Lung (tissue), 12 donors: ENCODE results near the gene CDK14. TPM values are rescaled to one million over a fixed set of nuclear protein-coding genes. Genes with fewer than 3 reads are reported as not detected.

ENCODE experiments used
- ATAC-seq: fragments of 200-7000 bp; cut with Tn5 transposase; one replicate; pipeline ENCODE4 v1.9.1; 2020; ENCODE audit warnings: moderate number of reproducible peaks; ENCODE audit not compliant: insufficient read depth, low FRiP score
- DNase-seq, 3 donors: peaks; one replicate each; pipeline ENCODE4 v3.0.0-alpha.2; 2013 to 2017
- H3K27ac ChIP-seq, 2 donors: one replicate each; pipeline ENCODE4 v1.5.1; 2013; ENCODE audit warnings: mild to moderate bottlenecking in 2 of 2, moderate library complexity in 2 of 2, control low read depth in 1 of 2, inconsistent platforms in 1 of 2, low read depth in 1 of 2, low read length in 1 of 2
- H3K27me3 ChIP-seq, 3 donors: one replicate each; pipeline ENCODE4 v1.5.1; 2013; ENCODE audit warnings: low read length in 2 of 3; ENCODE audit not compliant: control insufficient read depth in 3 of 3, insufficient read depth in 3 of 3
- H3K36me3 ChIP-seq, 4 donors: one replicate each; pipeline ENCODE4 v1.5.1; 2013; ENCODE audit warnings: low read length in 4 of 4, mild to moderate bottlenecking in 1 of 4, moderate library complexity in 1 of 4; ENCODE audit not compliant: control insufficient read depth in 4 of 4, insufficient read depth in 4 of 4
- H3K4me1 ChIP-seq, 5 donors: one replicate each; pipeline ENCODE4 v1.5.1; 2013; ENCODE audit warnings: low read length in 5 of 5, mild to moderate bottlenecking in 2 of 5, moderate library complexity in 1 of 5; ENCODE audit not compliant: control insufficient read depth in 5 of 5, insufficient read depth in 5 of 5
- H3K4me3 ChIP-seq: one replicate; pipeline ENCODE4 v1.5.1; 2013; ENCODE audit warnings: mild to moderate bottlenecking, control low read depth, moderate library complexity
- H3K9ac ChIP-seq, 2 donors: one replicate each; pipeline ENCODE4 v1.5.1; 2013; ENCODE audit warnings: low read length in 2 of 2, control low read depth in 1 of 2; ENCODE audit not compliant: insufficient read depth in 1 of 2
- H3K9me3 ChIP-seq, 4 donors: one replicate each; pipeline ENCODE4 v1.5.1; 2013; ENCODE audit warnings: low read length in 3 of 4, mild to moderate bottlenecking in 1 of 4, moderate library complexity in 1 of 4; ENCODE audit not compliant: control insufficient read depth in 4 of 4, insufficient read depth in 3 of 4
- WGBS, 2 donors: extraction: QIAGEN DNeasy Blood & Tissue Kit; methylation state at CpG; one replicate each; pipeline ENCODE4 v1.1.7; 2013; 5-methylcytosine and 5-hydroxymethylcytosine counted together
- polyA plus RNA-seq, 2 donors: library from polyadenylated mRNA; stranded (reverse); fragments of 200-250 nt; gene quantifications; one replicate each; pipeline ENCODE4 v1.2.1, GENCODE V29; 2013
- total RNA-seq, 2 donors: library from RNA; depleted of rRNA in 1 of 2; stranded (reverse); fragments of >200 nt in 1 of 2; gene quantifications; one replicate each; pipeline ENCODE4 v1.2.1, GENCODE V29; 2014 to 2021
- TF ChIP-seq, protein P1 (sequence below): IDR thresholded peaks from 2 replicates; pipeline ENCODE4 v1.5.1; 2012; ENCODE audit warnings: mild to moderate bottlenecking; ENCODE audit errors: control extremely low read depth, extremely low read depth
- donor health status: control.
- donor health status: control.
- donor health status: Bipolar disorder and iron deficiency.
- donor health status: healthy.
- donor health status: DM: yes; HTN: yes; CAD: no.

CDK14 gene
- total and polyA plus RNA-seq, 4 donors: 4.3 to 117 (median 18.9) TPM

DNA sequence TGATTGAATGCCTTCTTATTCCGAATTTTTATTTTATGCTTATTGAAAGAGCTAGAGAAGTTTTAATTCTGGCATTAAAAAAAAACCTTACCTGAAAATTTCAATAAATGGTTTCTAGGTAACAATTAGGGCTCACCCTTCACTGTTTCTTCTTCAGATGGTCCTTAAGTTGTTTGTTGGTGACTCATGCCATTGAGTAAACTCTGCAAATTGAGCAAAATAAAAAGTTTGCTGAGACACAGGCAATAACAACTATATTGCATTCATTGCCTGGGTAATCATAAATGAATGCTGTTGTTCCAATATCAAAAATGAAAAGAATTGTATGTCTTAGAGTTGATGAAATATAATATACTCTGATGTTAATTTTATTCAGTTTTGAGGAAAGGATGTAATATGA is 300.3 kb downstream of the CDK14 start:
- WGBS, 2 donors: 88 to 93% methylated on average over 1 of the region's 1 CpG
- no peak for DNase-seq
- Histone ChIP-seq H3K27ac (no peak overlapping the region), H3K4me3 (no peak overlapping the region), H3K27me3 (no peaks in the 10 kb centered on the region), H3K4me1 (peaks cover 0 to 8% (median 0%) of the 10 kb centered on the region in 5 donors), H3K9me3 (no peaks in the 10 kb centered on the region), H3K9ac (no peak overlapping the region), H3K36me3 (no peaks in the 10 kb centered on the region)
- TF ChIP-seq, protein P1, sequence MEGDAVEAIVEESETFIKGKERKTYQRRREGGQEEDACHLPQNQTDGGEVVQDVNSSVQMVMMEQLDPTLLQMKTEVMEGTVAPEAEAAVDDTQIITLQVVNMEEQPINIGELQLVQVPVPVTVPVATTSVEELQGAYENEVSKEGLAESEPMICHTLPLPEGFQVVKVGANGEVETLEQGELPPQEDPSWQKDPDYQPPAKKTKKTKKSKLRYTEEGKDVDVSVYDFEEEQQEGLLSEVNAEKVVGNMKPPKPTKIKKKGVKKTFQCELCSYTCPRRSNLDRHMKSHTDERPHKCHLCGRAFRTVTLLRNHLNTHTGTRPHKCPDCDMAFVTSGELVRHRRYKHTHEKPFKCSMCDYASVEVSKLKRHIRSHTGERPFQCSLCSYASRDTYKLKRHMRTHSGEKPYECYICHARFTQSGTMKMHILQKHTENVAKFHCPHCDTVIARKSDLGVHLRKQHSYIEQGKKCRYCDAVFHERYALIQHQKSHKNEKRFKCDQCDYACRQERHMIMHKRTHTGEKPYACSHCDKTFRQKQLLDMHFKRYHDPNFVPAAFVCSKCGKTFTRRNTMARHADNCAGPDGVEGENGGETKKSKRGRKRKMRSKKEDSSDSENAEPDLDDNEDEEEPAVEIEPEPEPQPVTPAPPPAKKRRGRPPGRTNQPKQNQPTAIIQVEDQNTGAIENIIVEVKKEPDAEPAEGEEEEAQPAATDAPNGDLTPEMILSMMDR: no peak
- ATAC-seq: no peak

DNA sequence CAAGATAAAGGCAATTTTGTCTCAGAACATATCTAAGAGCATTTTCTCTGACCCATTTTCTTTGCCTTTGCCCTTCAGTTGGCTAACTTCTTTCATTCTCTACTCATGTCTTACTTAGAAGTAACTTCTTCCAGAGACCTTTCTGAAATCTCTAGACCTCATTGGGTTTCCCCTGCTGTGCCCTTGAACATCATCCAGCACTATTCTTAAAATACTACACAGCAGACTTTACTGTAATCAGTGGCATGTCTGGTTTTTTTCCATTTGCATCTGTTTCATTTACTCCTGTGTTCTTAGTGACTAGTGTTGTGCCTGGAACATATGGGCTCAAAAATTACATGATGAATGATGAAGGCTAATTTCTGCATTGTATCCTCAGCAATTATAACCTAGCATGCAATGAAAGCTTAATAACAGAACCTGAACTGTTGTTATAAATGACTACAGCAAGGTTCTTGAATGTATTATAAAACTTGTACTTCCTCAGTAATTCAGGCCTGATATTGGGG is 301.9 kb downstream of the CDK14 start:
- Histone ChIP-seq H3K27me3 (no peaks in the 10 kb centered on the region), H3K36me3 (no peaks in the 10 kb centered on the region), H3K4me1 (peaks cover 0 to 2% (median 0%) of the 10 kb centered on the region in 5 donors), H3K27ac (no peak overlapping the region), H3K4me3 (no peak overlapping the region), H3K9me3 (no peaks in the 10 kb centered on the region), H3K9ac (no peak overlapping the region)
- DNase-seq: no peak
- ATAC-seq: no peak
- TF ChIP-seq, protein P1: no peak

DNA sequence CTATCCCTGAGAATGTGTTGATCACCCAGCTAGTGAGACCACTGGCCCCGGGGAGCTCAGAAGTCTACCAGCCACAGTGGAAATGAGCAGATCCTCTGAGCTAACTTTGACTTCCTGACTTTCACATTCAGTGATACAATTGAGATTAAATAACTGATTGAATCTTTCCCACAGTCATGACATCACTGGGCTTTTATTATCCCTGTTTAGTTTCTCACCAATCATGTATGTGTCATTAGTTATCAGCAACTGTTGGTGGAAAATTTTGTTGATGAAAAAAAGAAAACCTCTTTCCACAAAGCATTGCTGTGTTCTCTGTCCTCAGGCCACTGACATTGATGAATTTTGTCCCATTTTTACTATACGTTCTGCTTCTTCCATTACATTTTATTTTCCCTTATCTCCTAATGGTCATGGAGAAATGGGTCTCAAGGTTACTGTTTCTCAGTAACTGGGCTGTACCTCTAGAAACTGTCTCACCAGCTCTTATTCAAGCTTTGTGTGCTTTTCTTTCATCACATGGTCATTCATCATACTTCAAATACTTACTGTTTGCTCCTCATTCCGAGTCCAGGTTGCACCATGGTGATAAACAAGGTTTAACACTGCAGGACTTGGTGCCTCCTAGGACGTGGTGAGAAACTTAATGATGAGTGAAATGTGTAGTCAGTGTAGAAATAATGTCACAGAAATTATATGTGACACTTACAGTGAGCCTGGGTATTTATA is 304.7 kb downstream of the CDK14 start:
- no peak for ATAC-seq
- no peak for DNase-seq
- 65 to 67% methylated on average over 4 of the region's 4 CpGs for WGBS, 2 donors

More for the DNA sequence above, 304.7 kb downstream of the CDK14 start:
- Histone ChIP-seq H3K27me3 (no peaks in the 10 kb centered on the region), H3K36me3 (no peaks in the 10 kb centered on the region), H3K9me3 (no peaks in the 10 kb centered on the region), H3K4me1 (peaks cover 0 to 2% (median 0%) of the 10 kb centered on the region in 5 donors), H3K4me3 (no peak overlapping the region), H3K27ac (no peak overlapping the region), H3K9ac (no peak overlapping the region)
- TF ChIP-seq, protein P1: no peak
